Stimulated activated naive CD8-positive, alpha-beta T cell treated with anti-CD3 and anti-CD28 coated beads, Interleukin-15, Interleukin-2, amounts not matched to agents 100 U/mL and 50 U/mL, for 24 hours (primary cell): ENCODE measurements around the gene CCDC142.
"Not testable (repeated sequence)": the region's sequence is repeated elsewhere in the genome, so short reads cannot be mapped to it uniquely, and the experiment has no call there.

Experiments
- ATAC-seq: fragments of 150-1000 bp; cut with Tn5 transposase; one replicate; pipeline ENCODE4 v1.10.0; 2021
- DNase-seq: peaks from one replicate; pipeline ENCODE4 v3.0.0; 2021

CCDC142 gene

DNA sequence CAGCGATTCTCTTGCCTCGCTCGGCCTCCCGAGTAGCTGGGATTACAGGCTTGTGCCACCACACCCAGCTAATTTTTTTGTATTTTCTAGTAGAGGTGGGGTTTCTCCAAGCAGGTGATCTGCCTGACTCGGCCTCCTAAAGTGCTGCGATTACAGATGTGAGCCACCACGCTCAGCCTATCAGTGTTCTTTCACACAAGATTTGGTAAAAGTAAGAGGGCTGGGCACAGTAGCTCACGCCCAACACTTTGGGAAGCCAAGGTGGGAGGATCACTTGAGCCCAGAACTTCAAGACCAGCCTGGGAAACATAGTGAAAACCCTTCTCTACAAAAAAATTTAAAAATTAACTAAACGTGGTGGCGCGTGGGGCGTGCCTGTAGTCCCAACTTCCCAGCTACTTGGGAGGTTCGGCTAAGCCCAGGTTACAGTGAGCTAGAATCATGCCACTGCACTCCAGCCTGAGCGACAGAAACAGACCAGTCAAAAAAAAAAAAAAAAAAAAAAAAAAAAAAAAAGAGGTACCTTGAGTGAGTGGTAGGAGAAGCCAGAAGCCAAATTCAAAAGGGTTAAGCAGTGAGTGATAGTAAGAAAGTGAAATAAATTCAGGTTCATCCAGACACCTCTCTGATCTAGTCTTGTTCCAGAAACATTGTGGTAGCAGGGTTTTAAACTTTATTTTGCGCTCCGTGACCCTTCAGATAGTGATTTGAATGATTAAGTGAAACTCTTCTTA, 11.3 kb downstream of the CCDC142 start:
- no peak for DNase-seq
- no peak for ATAC-seq

GRCh38 chr2:74470742-74471141, 12.1 kb downstream of the CCDC142 start:
- DNase-seq, result not testable (repeated sequence)

DNA sequence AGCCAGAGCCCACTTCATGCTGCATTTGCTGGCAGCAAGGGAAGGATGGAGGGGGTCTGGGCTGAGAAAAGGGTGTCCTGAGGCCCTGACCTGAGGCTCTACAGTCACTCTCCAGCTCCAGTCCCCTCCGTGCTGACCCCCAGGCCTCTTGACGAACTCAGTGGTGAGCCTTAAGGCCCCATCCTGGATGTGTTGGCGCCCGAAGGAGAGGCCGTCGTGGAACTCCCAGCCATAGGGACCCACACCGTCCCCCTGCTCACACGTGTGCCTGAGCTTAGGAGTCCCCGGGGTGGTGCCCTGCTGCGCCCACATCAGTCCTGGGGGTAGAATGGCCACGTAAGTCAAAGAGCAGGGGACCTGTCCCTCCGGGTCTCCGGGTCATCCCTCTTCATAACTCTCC, 18.4 kb downstream of the CCDC142 start:
- ATAC-seq (no peak), DNase-seq (no peak)

More at GRCh38 chr2:74470742-74471141, 12.1 kb downstream of the CCDC142 start:
- not testable (repeated sequence) for ATAC-seq

- no peak for DNase-seq
- ATAC-seq, result no peak
Measured at GRCh38 chr2:74462786-74463105, 20.1 kb downstream of the CCDC142 start.

- no peak for ATAC-seq
- DNase-seq, result no peak
Measured at GRCh38 chr2:74462054-74462785, 20.6 kb downstream of the CCDC142 start.

DNA sequence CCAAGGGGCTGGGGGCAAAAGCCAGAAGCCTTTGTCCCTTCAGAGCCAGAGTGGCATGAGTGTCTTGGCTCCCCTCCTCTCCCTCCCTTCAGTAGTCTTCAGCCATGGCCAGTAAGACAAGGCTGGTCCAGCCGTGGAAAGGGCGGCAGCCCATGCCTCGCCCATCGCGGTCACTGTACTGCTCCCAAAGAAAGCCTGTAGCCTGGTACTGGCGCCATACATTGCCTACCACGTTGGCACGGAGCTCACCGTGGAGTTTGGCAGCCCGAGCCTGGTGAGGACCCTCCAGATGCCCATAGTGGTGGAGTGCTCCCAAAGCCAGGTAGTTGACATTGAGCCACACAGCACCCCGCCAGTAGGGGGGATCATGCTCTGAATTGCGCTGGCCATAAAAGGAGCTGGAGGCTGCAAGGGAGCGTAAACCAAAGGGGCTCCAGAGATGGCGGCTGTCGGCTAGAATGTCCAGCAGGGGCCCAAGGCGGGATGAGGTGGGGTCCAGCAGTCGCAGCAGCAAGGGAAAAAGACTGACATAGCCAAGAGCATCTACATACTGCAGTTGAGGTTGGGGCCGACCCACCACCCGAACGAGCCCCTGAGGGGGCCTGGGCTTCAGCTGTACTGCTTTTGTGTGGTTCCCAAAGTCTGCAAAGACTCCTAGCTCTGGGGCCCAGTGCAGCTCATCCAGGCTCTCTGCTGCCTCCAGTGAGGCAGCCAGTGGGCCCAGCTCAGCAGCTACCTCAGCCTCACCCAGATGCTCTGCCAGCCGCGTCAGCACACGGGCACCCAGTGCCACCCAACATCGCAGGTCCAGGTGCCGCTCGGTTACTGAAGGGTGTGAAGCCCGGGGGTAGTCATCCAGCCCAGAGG, 21.4 kb downstream of the CCDC142 start:
- ATAC-seq (no peak), DNase-seq (no peak)

- not testable (repeated sequence) for ATAC-seq, DNase-seq
Measured at GRCh38 chr2:74460187-74460586, 22.6 kb downstream of the CCDC142 start.

DNA sequence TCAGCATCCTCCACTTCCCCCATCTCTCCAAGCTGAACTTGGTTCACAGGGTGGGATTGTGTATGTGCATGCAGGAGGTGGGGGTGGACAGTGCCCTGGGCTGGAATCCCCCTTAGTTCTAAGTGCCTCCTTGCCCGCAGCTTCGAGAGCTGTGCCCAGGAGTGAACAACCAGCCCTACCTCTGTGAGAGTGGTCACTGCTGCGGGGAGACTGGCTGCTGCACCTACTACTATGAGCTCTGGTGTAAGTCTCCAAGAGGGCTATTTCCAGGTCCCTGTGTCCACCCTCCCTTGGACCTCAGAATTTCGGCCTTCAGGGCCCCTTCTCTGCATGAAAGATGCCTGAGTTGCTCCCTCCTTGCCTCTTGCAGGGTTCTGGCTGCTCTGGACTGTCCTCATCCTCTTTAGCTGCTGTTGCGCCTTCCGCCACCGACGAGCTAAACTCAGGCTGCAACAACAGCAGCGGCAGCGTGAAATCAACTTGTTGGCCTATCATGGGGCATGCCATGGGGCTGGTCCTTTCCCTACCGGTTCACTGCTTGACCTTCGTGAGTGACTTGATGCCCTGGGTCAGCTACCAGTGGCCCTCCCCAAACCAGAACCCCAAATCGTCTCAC, 23.2 kb downstream of the CCDC142 start:
- not testable (repeated sequence) for ATAC-seq, DNase-seq

DNA sequence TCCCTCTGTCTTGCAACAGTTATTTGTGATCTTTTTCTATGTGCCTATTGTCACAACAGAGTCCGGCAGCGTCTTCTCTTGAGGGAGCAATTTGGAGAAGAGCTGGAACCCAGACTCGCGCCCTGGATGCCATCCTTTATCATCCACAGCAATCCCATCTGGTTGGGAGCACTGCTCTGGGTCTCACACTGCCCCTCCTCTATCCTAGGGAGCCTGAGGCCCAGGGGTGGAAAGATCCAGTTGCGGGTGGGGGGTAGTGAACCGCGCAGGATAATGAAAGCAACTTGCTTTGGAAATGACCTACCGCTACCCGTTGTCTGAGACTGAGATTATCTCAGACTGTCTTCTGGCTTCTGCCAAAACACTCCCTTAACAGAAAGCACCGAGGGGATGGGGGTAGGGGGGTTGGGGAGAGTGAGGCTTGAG, 23.8 kb downstream of the CCDC142 start:
- ATAC-seq (no peak), DNase-seq (no peak)

GRCh38 chr2:74458132-74458937, 24.5 kb downstream of the CCDC142 start, which contains the start of gene WBP1:
TSS of gene WBP1 (plus strand) at chr2:74458438. CDS start at chr2:74458603, 165 bp downstream.
- DNase-seq (peak; percentile 96), ATAC-seq (peak; percentile 91)

DNA sequence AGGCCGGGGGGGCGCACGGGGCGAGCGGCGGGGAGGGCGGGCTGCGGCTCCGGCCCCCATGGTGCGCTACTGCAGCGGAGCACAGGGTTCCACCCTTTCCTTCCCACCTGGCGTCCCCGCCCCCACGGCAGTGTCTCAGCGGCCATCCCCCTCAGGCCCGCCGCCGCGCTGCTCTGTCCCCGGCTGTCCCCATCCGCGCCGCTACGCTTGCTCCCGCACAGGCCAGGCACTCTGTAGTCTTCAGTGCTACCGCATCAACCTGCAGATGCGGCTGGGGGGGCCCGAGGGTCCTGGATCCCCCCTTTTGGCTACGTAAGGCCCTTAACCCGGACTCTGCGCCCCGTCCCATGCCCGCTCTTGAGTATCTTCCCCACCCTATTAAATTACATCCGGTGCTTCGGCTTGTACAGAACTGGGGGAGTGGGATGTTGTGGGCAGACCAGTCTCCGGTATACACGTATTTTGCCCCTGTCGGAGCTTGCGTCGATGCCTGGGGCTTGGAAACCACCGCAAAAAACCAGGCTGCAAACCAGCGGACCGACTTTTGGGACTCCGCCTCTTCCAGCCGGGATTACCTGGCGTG, 25.2 kb downstream of the CCDC142 start:
- ATAC-seq (peak; percentile 41), DNase-seq (peak; percentile 90)

DNA sequence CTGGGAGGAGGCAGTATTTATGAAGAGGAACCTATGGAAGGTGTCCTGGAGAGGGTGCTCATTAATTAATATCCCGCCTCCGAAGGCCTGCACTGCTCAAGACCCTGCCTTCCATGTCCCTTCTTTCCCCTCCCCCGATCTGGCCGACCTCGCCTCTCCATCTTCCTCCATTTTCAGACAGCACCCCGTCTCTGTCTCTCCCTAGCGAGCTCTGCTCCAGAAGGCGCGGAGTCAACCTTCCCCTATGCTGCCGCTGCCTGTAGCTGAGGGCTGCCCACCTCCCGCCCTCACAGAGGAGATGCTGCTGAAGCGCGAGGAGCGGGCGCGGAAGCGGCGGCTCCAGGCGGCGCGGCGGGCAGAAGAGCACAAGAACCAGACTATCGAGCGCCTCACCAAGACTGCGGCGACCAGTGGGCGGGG, 25.7 kb downstream of the CCDC142 start:
- ATAC-seq, result no peak

DNA sequence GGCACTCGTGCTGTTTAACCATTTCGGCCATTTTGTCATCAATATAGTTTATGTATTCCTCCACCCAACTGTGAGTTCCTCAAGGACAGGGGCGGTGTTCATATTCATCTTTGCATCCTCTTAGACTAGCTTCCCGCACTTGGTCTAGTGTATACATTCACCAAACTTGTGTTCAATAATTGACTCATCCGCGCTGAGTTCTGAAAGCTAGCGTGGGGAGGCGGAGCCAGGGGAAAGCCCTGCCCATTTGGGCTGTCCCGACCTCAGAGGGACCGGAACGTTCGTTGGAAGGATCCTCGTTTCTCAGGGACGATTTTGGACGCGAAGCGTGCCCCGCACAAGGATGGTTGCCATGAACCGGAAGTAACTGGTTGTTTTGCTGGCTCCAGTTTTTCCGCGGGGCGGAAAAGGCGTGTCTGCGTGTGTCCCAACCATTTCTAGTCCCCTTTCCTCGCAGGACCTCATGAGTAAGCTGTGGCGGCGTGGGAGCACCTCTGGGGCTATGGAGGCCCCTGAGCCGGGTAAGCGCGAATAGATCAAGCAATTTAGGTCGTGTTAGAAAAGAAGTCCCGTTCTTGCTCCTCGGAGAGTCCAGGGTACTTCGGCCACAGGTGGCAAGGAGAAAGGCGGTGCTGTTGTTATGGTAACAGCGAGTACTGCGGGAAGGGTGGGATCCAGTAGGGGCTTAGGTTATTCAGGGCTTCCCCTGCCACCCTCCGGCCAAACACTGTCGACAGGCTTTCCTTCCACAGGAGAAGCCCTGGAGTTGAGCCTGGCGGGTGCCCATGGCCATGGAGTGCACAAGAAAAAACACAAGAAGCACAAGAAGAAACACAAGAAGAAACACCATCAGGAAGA, 27.9 kb downstream of the CCDC142 start, which contains the start of gene INO80B:
INO80B (plus strand) TSS at position 434 of the 858 bp plus-strand sequence; CDS start at position 464, 30 bp downstream.
- ATAC-seq, result peak; percentile 53
- DNase-seq, result peak; percentile 96

More for the DNA sequence above, 25.7 kb downstream of the CCDC142 start:
- DNase-seq, result no peak

DNA sequence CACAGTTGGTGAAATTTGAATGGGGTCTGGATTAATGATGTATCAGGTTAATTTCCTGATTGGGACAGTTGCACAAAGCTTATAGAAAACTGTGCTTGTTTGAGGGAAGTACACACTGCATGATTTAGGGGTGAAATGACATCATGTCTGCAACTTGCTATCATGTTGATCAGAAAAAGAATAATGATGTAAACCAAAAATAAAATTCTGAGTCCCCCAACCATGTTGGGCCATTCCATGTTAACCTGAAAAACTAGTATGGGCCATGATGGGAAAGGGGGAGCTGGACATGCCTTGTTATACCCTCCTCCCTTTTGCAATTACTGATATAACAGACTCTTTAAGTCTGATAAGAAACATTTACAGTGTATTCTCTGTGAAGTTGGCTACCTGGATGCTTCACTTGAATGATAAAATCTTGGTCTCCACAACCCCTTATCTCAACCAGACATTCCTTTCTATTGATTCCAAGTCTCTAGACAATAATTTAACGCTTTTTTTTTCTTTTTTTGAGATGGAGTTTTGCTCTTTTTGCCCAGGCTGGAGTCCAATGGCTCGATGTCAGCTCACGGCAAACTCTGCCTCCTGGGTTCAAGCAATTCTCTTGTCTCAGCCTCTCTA, 32.1 kb downstream of the CCDC142 start:
- no peak for ATAC-seq
- DNase-seq, result no peak

GRCh38 chr2:74448771-74449170, 34.0 kb downstream of the CCDC142 start:
- ATAC-seq (no peak), DNase-seq (no peak)

DNA sequence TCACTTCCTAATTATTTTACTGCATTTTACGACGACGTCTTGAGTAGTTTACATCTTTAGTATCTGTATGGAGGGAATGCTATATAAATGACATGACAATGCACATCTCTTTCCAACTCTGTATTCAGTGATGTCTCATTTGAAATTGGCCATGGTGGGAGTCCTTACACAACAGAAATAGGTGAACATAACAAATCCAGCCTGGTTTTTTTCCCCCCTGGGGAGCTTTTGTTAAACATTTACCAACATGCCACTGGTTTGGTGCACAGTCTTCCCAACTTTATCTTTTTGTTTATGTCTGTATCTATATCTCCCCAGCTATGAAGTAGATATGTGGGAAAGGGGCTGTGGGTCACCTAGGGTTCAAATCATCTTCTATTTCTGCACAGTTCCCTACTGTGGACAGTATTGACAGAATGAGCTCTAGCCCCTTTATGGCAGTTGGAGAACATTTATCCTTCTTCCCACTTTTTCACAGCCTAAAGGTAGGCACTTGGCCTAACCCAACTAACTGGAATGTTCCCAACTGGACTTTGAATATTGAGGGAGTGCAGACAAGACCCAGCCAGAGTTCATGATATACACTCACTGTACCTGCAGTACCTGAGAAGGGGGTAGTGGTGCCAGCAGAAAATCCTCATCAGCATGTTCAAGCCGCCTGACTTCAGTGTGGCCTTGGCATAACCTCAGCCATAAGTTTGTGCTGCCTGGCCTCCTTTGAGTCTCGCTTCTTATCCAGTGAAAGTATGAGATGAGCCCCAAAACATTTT, 35.4 kb downstream of the CCDC142 start:
- no peak for DNase-seq
- no peak for ATAC-seq

- ATAC-seq (no peak), DNase-seq (no peak)
Measured at GRCh38 chr2:74444498-74445318, 38.1 kb downstream of the CCDC142 start.
